ENCODE data around the gene KAZN. TPM values are rescaled to one million over a fixed set of nuclear protein-coding genes. Genes with fewer than 3 reads are reported as not detected.

Gene KAZN
- total RNA-seq, 4 donors from 2014 or later, result 9.2 to 30.6 (median 21.2) TPM

DNA sequence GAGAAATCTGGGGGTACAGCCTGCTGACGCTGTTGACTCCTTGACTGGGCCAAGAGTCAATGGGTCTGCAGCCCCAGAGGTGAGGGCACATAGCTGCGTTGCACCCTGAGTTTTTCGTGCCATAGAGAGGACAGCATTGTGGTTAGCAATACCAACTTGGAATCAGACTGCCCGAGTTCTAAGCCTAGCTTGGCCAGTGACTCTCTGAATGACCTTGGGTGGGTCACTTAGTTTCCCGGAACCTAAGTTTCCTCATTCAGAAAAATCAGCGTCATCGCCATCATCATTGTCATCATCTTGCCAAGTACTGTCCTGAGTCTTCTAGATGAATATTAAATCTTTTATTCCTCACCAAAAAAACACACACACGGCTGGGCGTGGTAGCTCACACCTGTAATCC, 403.8 kb downstream of the KAZN start:
- DNase-seq (ENCODE audit: low spot score), result no peak
- no peak for ATAC-seq (ENCODE audit: low FRiP score)
- TF ChIP-seq, protein P1, sequence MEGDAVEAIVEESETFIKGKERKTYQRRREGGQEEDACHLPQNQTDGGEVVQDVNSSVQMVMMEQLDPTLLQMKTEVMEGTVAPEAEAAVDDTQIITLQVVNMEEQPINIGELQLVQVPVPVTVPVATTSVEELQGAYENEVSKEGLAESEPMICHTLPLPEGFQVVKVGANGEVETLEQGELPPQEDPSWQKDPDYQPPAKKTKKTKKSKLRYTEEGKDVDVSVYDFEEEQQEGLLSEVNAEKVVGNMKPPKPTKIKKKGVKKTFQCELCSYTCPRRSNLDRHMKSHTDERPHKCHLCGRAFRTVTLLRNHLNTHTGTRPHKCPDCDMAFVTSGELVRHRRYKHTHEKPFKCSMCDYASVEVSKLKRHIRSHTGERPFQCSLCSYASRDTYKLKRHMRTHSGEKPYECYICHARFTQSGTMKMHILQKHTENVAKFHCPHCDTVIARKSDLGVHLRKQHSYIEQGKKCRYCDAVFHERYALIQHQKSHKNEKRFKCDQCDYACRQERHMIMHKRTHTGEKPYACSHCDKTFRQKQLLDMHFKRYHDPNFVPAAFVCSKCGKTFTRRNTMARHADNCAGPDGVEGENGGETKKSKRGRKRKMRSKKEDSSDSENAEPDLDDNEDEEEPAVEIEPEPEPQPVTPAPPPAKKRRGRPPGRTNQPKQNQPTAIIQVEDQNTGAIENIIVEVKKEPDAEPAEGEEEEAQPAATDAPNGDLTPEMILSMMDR (IDR thresholded peaks at IDR 0.05), result no peak

- TF ChIP-seq, protein P1 (IDR thresholded peaks at IDR 0.05), result no peak
- DNase-seq (ENCODE audit: low spot score), result peak; percentile 42
Measured at GRCh38 chr1:15004396-15004795, 405.9 kb downstream of the KAZN start.

DNA sequence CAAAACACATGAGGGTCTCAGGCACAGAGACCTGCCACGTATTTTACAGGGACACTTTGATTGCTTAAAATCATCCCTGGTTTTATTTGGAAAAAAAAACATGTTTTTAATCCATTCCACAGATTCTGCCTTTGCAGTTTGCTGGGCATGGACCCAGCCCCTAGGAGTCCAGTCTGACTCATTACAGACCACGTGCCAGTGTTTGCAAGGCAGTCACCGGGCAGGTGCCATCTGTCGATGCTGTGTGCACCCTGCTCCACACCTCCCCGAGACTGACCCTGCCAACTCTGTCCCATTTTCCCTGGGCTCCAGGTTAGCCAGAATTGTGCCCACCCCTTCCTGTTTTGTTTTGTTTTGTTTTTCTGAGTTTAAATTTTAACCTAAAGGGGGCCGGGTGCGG, 406.6 kb downstream of the KAZN start:
- no peak for DNase-seq (ENCODE audit: low spot score)
- TF ChIP-seq, protein P1 (IDR thresholded peaks at IDR 0.05), result no peak
- ATAC-seq (ENCODE audit: low FRiP score), result no peak

More at GRCh38 chr1:15004396-15004795, 405.9 kb downstream of the KAZN start:
- no peak for ATAC-seq (ENCODE audit: low FRiP score)

DNA sequence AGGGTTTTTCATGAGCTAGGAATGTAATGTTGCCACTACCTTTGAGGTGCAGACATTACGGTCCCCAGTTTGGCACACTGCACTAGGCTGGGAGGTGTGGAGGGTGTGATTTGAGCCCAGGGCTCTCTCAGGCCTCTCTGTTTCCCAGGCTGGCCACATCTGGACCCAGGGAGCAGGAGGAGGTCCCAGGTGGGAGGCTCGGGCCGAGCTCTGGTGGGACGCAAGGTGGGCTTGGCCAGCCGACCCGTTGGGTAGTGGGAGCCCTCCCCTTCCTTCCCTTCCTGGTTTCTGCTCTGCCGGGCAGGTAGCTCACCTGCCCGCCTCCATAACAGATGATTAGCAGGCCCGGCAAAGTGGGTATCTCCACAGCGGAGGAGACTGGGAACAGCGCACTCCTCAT, 408.9 kb downstream of the KAZN start:
- ATAC-seq (ENCODE audit: low FRiP score) (no peak), DNase-seq (ENCODE audit: low spot score) (no peak)
- TF ChIP-seq, protein P1 (IDR thresholded peaks at IDR 0.05), result no peak

GRCh38 chr1:15007842-15008241, 409.4 kb downstream of the KAZN start:
- TF ChIP-seq, protein P1 (IDR thresholded peaks at IDR 0.05), result no peak
- DNase-seq (ENCODE audit: low spot score) (no peak), ATAC-seq (ENCODE audit: low FRiP score) (peak; percentile 33)

GRCh38 chr1:15008783-15009729, 410.6 kb downstream of the KAZN start:
- no peak for DNase-seq (ENCODE audit: low spot score)
- TF ChIP-seq, protein P1 (IDR thresholded peaks at IDR 0.05), result no peak
- no peak for ATAC-seq (ENCODE audit: low FRiP score)

- no peak for DNase-seq (ENCODE audit: low spot score)
- ATAC-seq (ENCODE audit: low FRiP score), result no peak
- TF ChIP-seq, protein P1 (IDR thresholded peaks at IDR 0.05), result no peak
Measured at GRCh38 chr1:15011160-15011559, 412.7 kb downstream of the KAZN start.

Measured in omental fat pad (tissue), 4 donors.